ENCODE results near the gene DCAF7.

The DCAF7 gene

GRCh38 chr17:63544467-63545301 lies 5.6 kb upstream of the DCAF7 start:
- DNase-seq (ENCODE audit: low read depth in 2 of 2): no peak

GRCh38 chr17:63546308-63547082 lies 3.8 kb upstream of the DCAF7 start:
- no peak for DNase-seq (ENCODE audit: low read depth in 2 of 2)

GRCh38 chr17:63547083-63547523 lies 3.2 kb upstream of the DCAF7 start:
- no peak for DNase-seq (ENCODE audit: low read depth in 2 of 2)

DNA sequence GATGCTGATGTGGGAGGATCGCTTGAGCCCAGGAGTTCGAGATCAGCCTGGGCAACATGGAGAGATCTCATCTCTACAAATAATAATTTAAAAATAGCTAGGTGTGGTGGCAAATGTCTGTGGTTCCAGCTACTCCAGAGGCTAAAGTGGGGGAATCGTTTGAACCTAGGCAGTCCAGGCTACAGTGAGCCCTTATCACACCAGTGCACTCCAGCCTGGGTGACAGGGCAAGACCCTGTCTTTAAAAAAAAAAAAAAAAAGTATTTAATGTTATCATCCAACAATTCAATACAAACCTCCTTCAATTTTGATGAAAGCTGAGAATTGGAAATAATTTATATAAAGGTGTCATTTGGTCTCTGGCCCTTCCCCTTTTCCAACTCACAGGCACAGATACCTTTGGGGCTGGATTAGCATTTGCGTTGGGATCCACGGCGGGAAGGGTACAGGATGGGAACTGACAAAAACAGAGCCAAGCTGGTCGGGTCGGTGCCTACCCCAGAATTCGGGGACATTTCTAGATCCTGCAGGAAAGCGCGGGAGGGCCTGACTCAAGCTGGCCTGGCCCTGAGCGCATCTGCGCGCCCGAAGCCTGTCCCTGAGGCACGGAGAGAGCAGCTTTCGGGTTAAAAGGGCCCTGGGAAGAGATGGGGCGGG lies 860 bp upstream of the DCAF7 start:
- DNase-seq (ENCODE audit: low read depth in 2 of 2): no peak

GRCh38 chr17:63550817-63551639 lies 751 bp downstream of the DCAF7 start:
- DNase-seq (ENCODE audit: low read depth in 2 of 2): no peak

- DNase-seq (ENCODE audit: low read depth in 2 of 2): no peak
These were observed 1.9 kb downstream of the DCAF7 start for GRCh38 chr17:63552211-63552610.

DNA sequence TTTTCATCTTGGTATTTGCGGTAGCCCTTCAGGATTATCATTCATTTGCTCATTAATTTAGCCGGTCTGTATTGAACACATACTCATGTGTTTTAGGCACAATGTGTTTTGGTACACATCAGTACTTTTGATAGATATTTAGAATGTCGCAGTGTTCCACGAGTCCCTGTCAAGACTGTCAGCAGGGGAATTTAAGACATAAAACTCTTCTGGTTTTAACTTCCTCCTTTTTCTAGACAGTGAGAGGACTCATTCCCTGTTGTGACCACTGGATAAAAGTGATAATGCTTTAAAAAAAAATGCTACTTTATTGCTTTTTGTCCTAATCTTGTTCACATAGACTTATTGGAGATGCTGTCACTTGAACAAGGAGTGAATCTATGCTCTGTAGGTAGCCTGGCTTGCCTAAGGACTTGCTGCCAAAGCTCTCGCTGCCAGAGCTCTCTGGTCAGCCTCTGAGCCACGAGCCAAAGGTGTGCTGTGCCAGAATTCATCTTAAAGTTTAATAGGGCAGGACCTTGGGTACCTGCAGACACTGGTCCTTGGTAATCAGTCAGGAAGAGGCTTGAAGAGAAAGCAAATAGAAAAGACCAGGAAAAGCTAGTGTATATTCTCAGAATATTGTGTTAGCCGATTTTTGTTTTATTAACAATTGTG lies 5.4 kb downstream of the DCAF7 start:
- DNase-seq (ENCODE audit: low read depth in 2 of 2): no peak

- DNase-seq (ENCODE audit: low read depth in 2 of 2): no peak
These were observed 7.1 kb downstream of the DCAF7 start for GRCh38 chr17:63557416-63557815.

DNA sequence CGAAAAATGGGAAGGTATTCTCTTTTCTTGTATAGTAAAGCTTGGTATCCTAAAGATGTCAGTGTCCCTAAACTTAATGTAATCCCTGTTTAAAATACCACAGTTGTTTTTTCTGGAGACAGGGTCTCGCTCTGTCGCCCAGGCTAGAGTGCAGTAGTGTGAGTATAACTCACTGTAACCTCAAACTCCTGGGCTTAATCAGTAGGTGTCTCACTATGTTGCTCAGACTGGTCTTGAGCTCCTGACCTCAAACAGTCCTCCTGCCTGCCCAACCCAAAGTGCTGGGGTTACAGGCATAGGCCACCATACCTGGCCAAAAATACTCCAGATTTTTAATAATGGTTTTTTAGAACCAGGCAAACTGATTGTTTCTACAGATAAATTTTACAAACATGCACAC lies 8.2 kb downstream of the DCAF7 start:
- no peak for DNase-seq (ENCODE audit: low read depth in 2 of 2)

- DNase-seq (ENCODE audit: low read depth in 2 of 2): no peak
These were observed 11.5 kb downstream of the DCAF7 start for GRCh38 chr17:63561819-63562218.

DNA sequence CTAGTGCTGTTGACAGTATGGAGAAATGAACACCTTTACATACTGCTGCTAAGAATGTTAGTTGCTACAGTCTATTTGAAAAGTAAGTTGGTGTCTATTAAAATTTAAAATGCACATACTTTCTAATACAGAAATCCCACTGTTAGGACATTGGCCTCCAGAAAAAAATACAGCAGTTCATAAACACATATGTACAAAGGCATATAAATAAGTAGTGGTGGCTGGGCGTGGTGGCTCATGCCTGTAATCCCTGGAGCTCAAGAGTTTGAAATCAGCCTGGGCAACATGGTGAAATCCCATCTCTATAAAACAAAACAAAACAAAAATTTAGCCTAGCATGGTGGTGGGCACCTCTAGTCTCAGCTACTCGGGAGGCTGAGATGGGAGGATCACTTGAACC lies 13.1 kb downstream of the DCAF7 start:
- no peak for DNase-seq (ENCODE audit: low read depth in 2 of 2)

GRCh38 chr17:63564562-63564961 lies 14.3 kb downstream of the DCAF7 start:
- DNase-seq (ENCODE audit: low read depth in 2 of 2): no peak

GRCh38 chr17:63567229-63567628 lies 17.0 kb downstream of the DCAF7 start:
- no peak for DNase-seq (ENCODE audit: low read depth in 2 of 2)

- no peak for DNase-seq (ENCODE audit: low read depth in 2 of 2)
These were observed 18.3 kb downstream of the DCAF7 start for GRCh38 chr17:63568563-63568962.

- DNase-seq (ENCODE audit: low read depth in 2 of 2): no peak
These were observed 21.5 kb downstream of the DCAF7 start for GRCh38 chr17:63571632-63572310.

DNA sequence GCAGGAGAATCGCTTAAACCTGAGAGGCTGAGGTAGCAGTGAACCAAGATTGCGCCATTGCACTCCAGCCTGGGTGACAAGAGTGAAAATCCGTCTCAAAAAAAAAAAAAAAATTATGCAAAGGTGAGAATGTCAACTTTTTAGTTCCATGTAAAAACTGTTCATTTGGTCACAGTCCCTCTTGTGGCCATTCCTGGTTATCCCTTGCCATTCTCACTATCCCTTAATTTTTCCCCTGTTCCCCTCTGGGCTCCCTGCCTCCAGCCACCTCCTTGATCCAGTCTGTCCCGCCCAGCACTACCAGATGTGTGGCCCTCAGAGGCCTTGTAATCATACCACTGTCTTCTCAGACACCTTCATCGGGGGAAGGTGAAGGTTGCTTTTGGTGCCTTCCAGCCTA lies 23.4 kb downstream of the DCAF7 start:
- no peak for DNase-seq (ENCODE audit: low read depth in 2 of 2)

DNA sequence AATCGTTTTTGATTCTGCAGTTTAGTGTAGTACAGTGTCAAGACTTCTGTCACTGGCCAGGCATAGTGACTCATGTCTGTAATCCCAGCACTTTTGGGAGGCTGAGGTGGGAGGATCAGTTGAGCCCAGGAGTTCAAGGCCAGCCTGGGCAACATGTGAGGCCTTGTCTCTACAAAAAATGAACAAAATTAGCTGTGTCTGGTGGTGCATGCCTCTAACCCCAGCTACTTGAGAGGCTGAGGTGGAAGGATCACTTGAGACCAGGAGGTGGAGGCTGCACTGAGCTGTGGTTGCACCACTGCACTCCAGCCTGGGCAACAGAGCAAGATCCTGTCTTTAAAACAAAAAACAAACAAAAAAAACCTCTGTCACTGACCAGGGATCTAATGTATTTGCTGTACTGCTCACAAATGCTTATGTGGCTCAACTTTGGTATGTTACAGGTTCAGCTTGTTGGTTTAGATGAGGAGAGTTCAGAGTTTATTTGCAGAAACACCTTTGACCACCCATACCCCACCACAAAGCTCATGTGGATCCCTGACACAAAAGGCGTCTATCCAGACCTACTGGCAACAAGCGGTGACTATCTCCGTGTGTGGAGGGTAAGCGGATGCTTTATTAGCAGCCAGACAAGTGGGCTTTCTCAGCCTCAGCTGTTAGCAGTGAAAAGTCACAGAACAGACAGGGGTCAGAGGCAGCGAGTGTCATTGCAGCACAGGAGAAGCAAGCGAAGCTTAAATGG lies 27.9 kb downstream of the DCAF7 start:
- no peak for DNase-seq (ENCODE audit: low read depth in 2 of 2)

GRCh38 chr17:63578769-63579111 lies 28.5 kb downstream of the DCAF7 start:
- no peak for DNase-seq (ENCODE audit: low read depth in 2 of 2)

- no peak for DNase-seq (ENCODE audit: low read depth in 2 of 2)
These were observed 29.4 kb downstream of the DCAF7 start for GRCh38 chr17:63579633-63580032.

DNA sequence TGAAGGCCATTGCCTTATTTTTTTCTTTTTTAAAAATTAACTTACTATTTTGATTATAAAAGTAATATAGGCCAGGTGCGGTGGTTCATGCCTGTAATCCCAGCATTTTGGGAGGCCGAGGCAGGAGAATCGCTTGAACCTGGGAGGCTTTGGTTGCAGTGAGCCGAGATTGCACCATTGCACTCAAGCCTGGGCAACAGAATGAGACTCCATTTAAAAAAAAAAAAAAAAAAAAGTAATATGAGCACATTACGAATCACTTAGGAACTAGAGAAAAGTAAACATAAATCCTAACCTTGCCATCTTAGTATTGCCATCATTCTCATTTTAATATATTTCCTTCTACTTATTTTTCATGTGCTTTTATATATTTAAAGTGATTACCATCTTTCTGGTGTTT lies 37.5 kb downstream of the DCAF7 start:
- no peak for DNase-seq (ENCODE audit: low read depth in 2 of 2)

Measured in stimulated activated CD8-positive, alpha-beta memory T cell treated with anti-CD3 and anti-CD28 coated beads, Interleukin-7, amount 100 ng/mL, for 1 hour (primary cell).